Measurements from ENCODE around the gene KCNMB3.

Gene KCNMB3

GRCh38 chr3:179281825-179282224 lies 30.9 kb upstream of the KCNMB3 start:
- Histone ChIP-seq H3K27ac (ENCODE audit: low read length) (no peak overlapping the region), H3K4me2 (ENCODE audit: low read length) (no peak overlapping the region), H4K20me1 (ENCODE audit: insufficient read depth, low read length) (no peaks in the 10 kb centered on the region), H3K79me2 (ENCODE audit: low read length) (no peaks in the 10 kb centered on the region), H3K4me3 (ENCODE audit: low read length) (no peak overlapping the region), H3K27me3 (ENCODE audit: low read depth, low read length) (peaks cover 6% of the 10 kb centered on the region; the same call in 1 of the 2 replicates), H3K9me3 (ENCODE audit: insufficient read depth, low read length) (no peaks in the 10 kb centered on the region), H2AFZ (ENCODE audit: low read depth, low read length) (no peak overlapping the region), H3K9ac (ENCODE audit: low read length) (no peak overlapping the region), H3K4me1 (ENCODE audit: low read length) (peaks cover 7% of the 10 kb centered on the region), H3K36me3 (replicated peaks; ENCODE audit: low read depth, low read length) (no peaks in the 10 kb centered on the region)
- no peak for TF ChIP-seq EZH2phosphoT487 (IDR thresholded peaks at IDR 0.05; ENCODE audit: low read depth)
- no peak for TF ChIP-seq CTCF (IDR thresholded peaks at IDR 0.05; ENCODE audit: low read depth, low read length)

- Histone ChIP-seq H3K27ac (ENCODE audit: low read length) (no peak overlapping the region), H3K4me1 (ENCODE audit: low read length) (peaks cover 7% of the 10 kb centered on the region), H3K27me3 (ENCODE audit: low read depth, low read length) (peaks cover 6% of the 10 kb centered on the region; the same call in 1 of the 2 replicates), H4K20me1 (ENCODE audit: insufficient read depth, low read length) (no peaks in the 10 kb centered on the region), H3K79me2 (ENCODE audit: low read length) (no peaks in the 10 kb centered on the region), H3K4me2 (ENCODE audit: low read length) (no peak overlapping the region), H3K9me3 (ENCODE audit: insufficient read depth, low read length) (no peaks in the 10 kb centered on the region), H3K9ac (ENCODE audit: low read length) (no peak overlapping the region), H3K36me3 (replicated peaks; ENCODE audit: low read depth, low read length) (no peaks in the 10 kb centered on the region), H2AFZ (ENCODE audit: low read depth, low read length) (no peak overlapping the region), H3K4me3 (ENCODE audit: low read length) (no peak overlapping the region)
- TF ChIP-seq CTCF (IDR thresholded peaks at IDR 0.05; ENCODE audit: low read depth, low read length) (no peak), EZH2phosphoT487 (IDR thresholded peaks at IDR 0.05; ENCODE audit: low read depth) (no peak)
Observed at GRCh38 chr3:179279837-179280236, 28.9 kb upstream of the KCNMB3 start.

- Histone ChIP-seq H4K20me1 (ENCODE audit: insufficient read depth, low read length) (no peaks in the 10 kb centered on the region), H3K79me2 (ENCODE audit: low read length) (no peaks in the 10 kb centered on the region), H3K27ac (ENCODE audit: low read length) (no peak overlapping the region), H3K4me3 (ENCODE audit: low read length) (no peak overlapping the region), H2AFZ (ENCODE audit: low read depth, low read length) (no peak overlapping the region), H3K9me3 (ENCODE audit: insufficient read depth, low read length) (no peaks in the 10 kb centered on the region), H3K9ac (ENCODE audit: low read length) (no peak overlapping the region), H3K4me2 (ENCODE audit: low read length) (no peak overlapping the region), H3K27me3 (ENCODE audit: low read depth, low read length) (peaks cover 6% of the 10 kb centered on the region; the same call in 1 of the 2 replicates), H3K36me3 (replicated peaks; ENCODE audit: low read depth, low read length) (no peaks in the 10 kb centered on the region), H3K4me1 (ENCODE audit: low read length) (peaks cover 7% of the 10 kb centered on the region)
- no peak for TF ChIP-seq CTCF (IDR thresholded peaks at IDR 0.05; ENCODE audit: low read depth, low read length)
- no peak for TF ChIP-seq EZH2phosphoT487 (IDR thresholded peaks at IDR 0.05; ENCODE audit: low read depth)
Observed at GRCh38 chr3:179278932-179279693, 28.2 kb upstream of the KCNMB3 start.

GRCh38 chr3:179278151-179278550 lies 27.2 kb upstream of the KCNMB3 start:
- H3K4me2 ChIP-seq (ENCODE audit: low read length), result no peak overlapping the region
- H3K36me3 ChIP-seq (replicated peaks; ENCODE audit: low read depth, low read length), result no peaks in the 10 kb centered on the region
- TF ChIP-seq EZH2phosphoT487 (IDR thresholded peaks at IDR 0.05; ENCODE audit: low read depth), result no peak
- no peak for TF ChIP-seq CTCF (IDR thresholded peaks at IDR 0.05; ENCODE audit: low read depth, low read length)
- H3K27ac ChIP-seq (ENCODE audit: low read length), result no peak overlapping the region
- H3K79me2 ChIP-seq (ENCODE audit: low read length), result no peaks in the 10 kb centered on the region
- H3K4me3 ChIP-seq (ENCODE audit: low read length), result no peak overlapping the region
- no peak overlapping the region for H3K9ac ChIP-seq (ENCODE audit: low read length)
- peaks cover 7% of the 10 kb centered on the region for H3K4me1 ChIP-seq (ENCODE audit: low read length)
- H3K9me3 ChIP-seq (ENCODE audit: insufficient read depth, low read length), result no peaks in the 10 kb centered on the region
- peaks cover 5% of the 10 kb centered on the region; the same call in 1 of the 2 replicates for H3K27me3 ChIP-seq (ENCODE audit: low read depth, low read length)
- H4K20me1 ChIP-seq (ENCODE audit: insufficient read depth, low read length), result no peaks in the 10 kb centered on the region
- no peak overlapping the region for H2AFZ ChIP-seq (ENCODE audit: low read depth, low read length)

Measured in OCI-LY3 (cell line).